GM19438 (cell line): ENCODE measurements around the gene CDH22.

ENCODE experiments used
- ATAC-seq: cut with Tn5 transposase; IDR thresholded peaks from one replicate; pipeline ENCODE4 v1.9.1; 2021; ENCODE audit warnings: low read depth; ENCODE audit not compliant: unreplicated experiment

CDH22 gene

GRCh38 chr20:46130534-46130933, 177.8 kb downstream of the CDH22 start:
- ATAC-seq = no peak

DNA sequence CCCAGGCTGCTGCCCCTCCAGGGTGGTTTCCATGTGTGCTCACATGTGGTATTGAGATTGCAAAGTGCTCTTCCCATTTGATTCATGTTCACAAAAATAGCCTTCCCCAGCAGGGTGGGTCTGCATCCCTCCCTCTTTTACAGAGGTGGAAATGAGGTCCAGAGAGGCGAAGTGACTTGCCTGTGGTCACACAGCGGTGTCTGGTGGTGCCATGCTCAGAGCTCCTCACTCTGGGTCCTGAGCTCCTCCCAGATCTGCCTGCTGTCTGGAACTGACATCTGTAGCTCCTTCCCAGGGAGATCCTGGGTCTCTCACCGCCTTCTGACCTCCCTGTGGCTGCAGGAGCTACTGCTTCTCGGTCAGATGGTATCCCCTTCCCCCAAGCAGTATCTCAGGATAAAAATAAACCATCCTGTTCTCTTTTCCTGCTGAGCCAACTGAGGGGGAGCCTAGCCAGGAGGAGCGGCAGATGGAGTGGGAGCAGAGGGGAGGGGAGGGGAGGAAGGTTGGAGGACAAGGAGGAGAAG, 178.3 kb downstream of the CDH22 start:
- ATAC-seq = no peak

GRCh38 chr20:46128310-46129151, 179.8 kb downstream of the CDH22 start:
- ATAC-seq = no peak

GRCh38 chr20:46127396-46128010, 180.8 kb downstream of the CDH22 start:
- ATAC-seq = no peak

DNA sequence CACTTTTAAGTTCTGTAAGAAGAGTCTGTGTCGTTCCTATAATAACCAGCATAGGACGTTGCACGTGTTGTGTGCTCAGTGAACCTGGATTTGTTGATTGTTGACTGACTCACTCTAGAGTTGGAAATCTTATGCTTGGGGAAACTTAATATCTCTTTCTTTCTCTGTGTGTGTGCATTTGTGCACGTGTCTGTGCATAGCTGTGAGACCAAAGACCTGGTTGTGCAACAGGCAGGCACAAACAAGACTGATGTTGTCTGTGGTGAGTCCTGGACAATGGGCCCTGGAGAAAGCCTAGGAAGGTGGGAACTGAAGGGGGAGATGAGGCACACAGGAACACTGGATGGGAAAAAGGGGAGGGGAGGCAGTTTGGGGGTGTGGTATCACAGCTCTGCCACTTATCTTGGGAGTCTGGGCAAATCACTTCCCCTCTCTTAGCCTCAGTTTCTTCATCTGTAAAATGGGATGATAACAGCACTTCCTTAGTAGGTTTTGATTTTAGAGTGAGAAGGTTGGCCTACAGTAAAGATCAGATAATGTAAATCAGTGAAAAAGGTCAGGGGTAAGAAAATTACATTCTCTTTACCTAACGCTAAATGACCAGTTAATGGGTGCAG, 181.8 kb downstream of the CDH22 start:
- ATAC-seq = no peak
